GM12878 (cell line): ENCODE results near the gene TSPO2. TPM values are rescaled to one million over a fixed set of nuclear protein-coding genes. Genes with fewer than 3 reads are reported as not detected.

ENCODE experiments used
- ATAC-seq: fragments of 200-7000 bp; cut with Tn5 transposase; 3 replicates; pipeline ENCODE4 v1.9.1; 2020; ENCODE audit warnings: mild to moderate bottlenecking, moderate library complexity
- BruUV-seq: library from RNA; stranded (reverse); fragments of 400-500 nt; replicated peaks from 2 replicates; lab custom pipeline; 2021; lab: Mats Ljungman, UMichigan
- CTCF ChIA-PET: fragments of 300-600 bp; sonication (Branson Sonifier 250); formaldehyde crosslinking; extraction: SDS; loops from one replicate; lab custom pipeline; 2021; ENCODE audit warnings: inconsistent platforms; lab: Yijun Ruan, JAX
- POLR2A ChIA-PET: fragments of 350-600 bp; formaldehyde crosslinking; extraction: SDS; loops from one replicate; lab custom pipeline; 2021; ENCODE audit warnings: inconsistent platforms; lab: Charles Lee
- RAD21 ChIA-PET: fragments of 300-600 bp; sonication (Branson Sonifier 250); formaldehyde crosslinking; loops from one replicate; lab custom pipeline; 2023; ENCODE audit warnings: antibody characterized with exemption; ENCODE audit not compliant: unreplicated experiment; lab: Charles Lee
- SMC1A ChIA-PET: fragments of 300-600 bp; sonication (Branson Sonifier 250); formaldehyde crosslinking; loops from one replicate; lab custom pipeline; 2023; ENCODE audit not compliant: unreplicated experiment, uncharacterized antibody; lab: Charles Lee
- DNase-seq: peaks from one replicate; pipeline ENCODE4 v3.0.0-alpha.2; 2011; ENCODE audit warnings: low read depth, low spot score
- FAIRE-seq: peaks from 3 replicates; lab custom pipeline; 2011; peaks lifted over from hg19 to GRCh38; lab: Jason Lieb, UNC
- H2AFZ ChIP-seq: 2 replicates; pipeline ENCODE4 v1.6.0; 2011; ENCODE audit warnings: low read depth, low read length, control low read depth; ENCODE audit not compliant: control insufficient read depth
- H3K27ac ChIP-seq: 2 replicates; pipeline ENCODE4 v1.5.1; 2011; ENCODE audit warnings: control low read depth; ENCODE audit not compliant: control insufficient read depth, insufficient read depth
- H3K27me3 ChIP-seq, 2 experiments: replicated peaks in 1 of 2; 2 replicates each; pipeline versions ENCODE4 v1.6.0 to v1.6.1; 2011; ENCODE audit warnings: low read length in 1 of 2; ENCODE audit not compliant: control insufficient read depth in 2 of 2, insufficient read depth in 2 of 2
- H3K36me3 ChIP-seq, 2 experiments: 2 replicates each; pipeline ENCODE4 v1.5.1; 2011; ENCODE audit warnings: low read length in 1 of 2; ENCODE audit not compliant: control insufficient read depth in 2 of 2, insufficient read depth in 2 of 2
- H3K4me1 ChIP-seq: 2 replicates; pipeline ENCODE4 v1.6.1; 2011; ENCODE audit warnings: mild to moderate bottlenecking, low read length, moderate library complexity, mixed read lengths; ENCODE audit not compliant: control insufficient read depth, insufficient read depth
- H3K4me2 ChIP-seq: 2 replicates; pipeline ENCODE4 v1.6.0; 2011; ENCODE audit warnings: control low read depth; ENCODE audit not compliant: control insufficient read depth, insufficient read depth
- H3K4me3 ChIP-seq: fragments of 200-600 bp; sonication (generic); 2 replicates; pipeline ENCODE4 v1.5.1; 2016
- H3K79me2 ChIP-seq: 2 replicates; pipeline ENCODE4 v1.6.0; 2011; ENCODE audit warnings: low read length; ENCODE audit not compliant: control insufficient read depth, insufficient read depth
- H3K9ac ChIP-seq: 2 replicates; pipeline ENCODE4 v1.8.0; 2011; ENCODE audit warnings: low read length, control low read depth, mixed read lengths; ENCODE audit not compliant: control insufficient read depth, insufficient read depth
- H3K9me3 ChIP-seq: replicated peaks from 3 replicates; pipeline ENCODE4 v1.5.1; 2011; ENCODE audit warnings: mild to moderate bottlenecking, low read length; ENCODE audit not compliant: control insufficient read depth, insufficient read depth
- H4K20me1 ChIP-seq: 2 replicates; pipeline ENCODE4 v1.6.0; 2011; ENCODE audit not compliant: control insufficient read depth, insufficient read depth
- BCL11A ChIP-seq: IDR thresholded peaks from 2 replicates; pipeline ENCODE4 v1.6.1; 2011; ENCODE audit warnings: low read depth, low read length
- CBFB ChIP-seq: IDR thresholded peaks from 2 replicates; pipeline ENCODE4 v1.6.1; 2016; ENCODE audit warnings: antibody characterized with exemption, low read depth
- HDGF ChIP-seq: fragments of 450-650 bp; IDR thresholded peaks from 2 replicates; pipeline ENCODE4 v1.6.1; 2016; ENCODE audit warnings: antibody characterized with exemption
- MEF2A ChIP-seq: IDR thresholded peaks from 2 replicates; pipeline ENCODE4 v1.6.1; 2011; ENCODE audit warnings: low read depth, mild to moderate bottlenecking, low read length, moderate library complexity; ENCODE audit not compliant: insufficient read depth
- RB1 ChIP-seq: fragments of 450-650 bp; formaldehyde crosslinking; IDR thresholded peaks from 2 replicates; pipeline ENCODE4 v1.6.1; 2017; ENCODE audit warnings: mild to moderate bottlenecking, borderline replicate concordance
- RBBP5 ChIP-seq: fragments of 200-600 bp; sonication (generic); conservative IDR thresholded peaks from 2 replicates; pipeline ENCODE4 v1.6.1; 2016
- SMARCA5 ChIP-seq: fragments of 450-650 bp; IDR thresholded peaks from 2 replicates; pipeline ENCODE4 v1.6.1; 2017; ENCODE audit warnings: mild to moderate bottlenecking
- SPI1 ChIP-seq: IDR thresholded peaks from 2 replicates; pipeline ENCODE4 v1.6.1; 2011; ENCODE audit warnings: low read depth, mild to moderate bottlenecking, low read length, moderate library complexity, borderline replicate concordance; ENCODE audit not compliant: insufficient read depth
- STAT3 ChIP-seq: IDR thresholded peaks from 2 replicates; pipeline ENCODE4 v1.6.1; 2011; ENCODE audit warnings: low read depth, low read length, improper control_type of control experiment
- TAF1 ChIP-seq: IDR thresholded peaks from 2 replicates; pipeline ENCODE4 v1.6.1; 2011; ENCODE audit warnings: mild to moderate bottlenecking, low read depth, low read length, borderline replicate concordance
- TCF7 ChIP-seq: IDR thresholded peaks from 2 replicates; pipeline ENCODE4 v1.6.1; 2014; ENCODE audit warnings: antibody characterized with exemption, borderline replicate concordance
- WRNIP1 ChIP-seq: IDR thresholded peaks from 2 replicates; pipeline ENCODE4 v1.6.1; 2011; ENCODE audit warnings: low read depth, low read length, improper control_type of control experiment, borderline replicate concordance
- YBX1 ChIP-seq: fragments of 450-650 bp; IDR thresholded peaks from 2 replicates; pipeline ENCODE4 v1.6.1; 2016; ENCODE audit warnings: antibody characterized with exemption
- ZNF217 ChIP-seq: fragments of 450-650 bp; IDR thresholded peaks from 2 replicates; pipeline ENCODE4 v1.6.1; 2017; ENCODE audit warnings: antibody characterized with exemption, mild to moderate bottlenecking
- WGBS: methylation state at CpG from one replicate; pipeline ENCODE4 v1.1.6; 2016; ENCODE audit warnings: low lambda C conversion rate; ENCODE audit not compliant: insufficient replicate concordance, insufficient coverage; ENCODE audit errors: missing lambda C conversion rate; 5-methylcytosine and 5-hydroxymethylcytosine counted together
- in situ Hi-C: fragments of 300-500 bp; cut with MboI; formaldehyde crosslinking; loops from 9 replicates; pipeline ENCODE4 v1.14.3; 2018; ENCODE audit warnings: mixed read lengths
- intact Hi-C: fragments of 100-400 bp; cut with micrococcal nuclease; formaldehyde crosslinking; loops from one replicate; pipeline ENCODE4 v1.14.2; 2022; ENCODE audit not compliant: unreplicated experiment
- polyA plus RNA-seq, 11 experiments: library from polyadenylated mRNA; depleted of rRNA in 4 of 11; unstranded in 6 of 11; stranded (reverse) in 5 of 11; fragments of >200 nt; fragmentation: Nextera tagmentation in 4 of 11; fragmentation: Illumina TruSeq in 1 of 11; extraction: Ambion mirVana in 4 of 11; extraction: Trizol in 1 of 11; gene quantifications; 1 replicate in 1 of 11; 2 replicates in 10 of 11; pipeline versions ENCODE4 v1.2.1 to v1.2.3, GENCODE V29; 2011 to 2016; ENCODE audit warnings: inconsistent platforms in 2 of 11, missing spikeins in 2 of 11, low read depth in 1 of 11
- total RNA-seq, 4 experiments: library from RNA; depleted of rRNA in 3 of 4; stranded (reverse); fragments of >200 nt in 3 of 4; fragmentation: Illumina TruSeq in 1 of 4; extraction: Trizol in 1 of 4; gene quantifications; 2 replicates each; pipeline versions ENCODE4 v1.2.1 to v1.2.3, GENCODE V29; 2013 to 2021
- TF ChIP-seq, protein P1 (sequence below): IDR thresholded peaks from 2 replicates; pipeline ENCODE4 v1.6.1; 2011; ENCODE audit warnings: borderline replicate concordance, low read depth, mild to moderate bottlenecking, moderate library complexity, low read length; ENCODE audit not compliant: insufficient read depth, poor library complexity, severe bottlenecking
- TF ChIP-seq, protein P2 (sequence below): fragments of 450-650 bp; IDR thresholded peaks from 2 replicates; pipeline ENCODE4 v1.6.1; 2017; ENCODE audit warnings: mild to moderate bottlenecking, moderate library complexity

Gene TSPO2
- total and polyA plus RNA-seq, 10 of the 15 experiments (the other 5 are each of a cell fraction or from before 2014, with no cell fraction given): not detected

DNA sequence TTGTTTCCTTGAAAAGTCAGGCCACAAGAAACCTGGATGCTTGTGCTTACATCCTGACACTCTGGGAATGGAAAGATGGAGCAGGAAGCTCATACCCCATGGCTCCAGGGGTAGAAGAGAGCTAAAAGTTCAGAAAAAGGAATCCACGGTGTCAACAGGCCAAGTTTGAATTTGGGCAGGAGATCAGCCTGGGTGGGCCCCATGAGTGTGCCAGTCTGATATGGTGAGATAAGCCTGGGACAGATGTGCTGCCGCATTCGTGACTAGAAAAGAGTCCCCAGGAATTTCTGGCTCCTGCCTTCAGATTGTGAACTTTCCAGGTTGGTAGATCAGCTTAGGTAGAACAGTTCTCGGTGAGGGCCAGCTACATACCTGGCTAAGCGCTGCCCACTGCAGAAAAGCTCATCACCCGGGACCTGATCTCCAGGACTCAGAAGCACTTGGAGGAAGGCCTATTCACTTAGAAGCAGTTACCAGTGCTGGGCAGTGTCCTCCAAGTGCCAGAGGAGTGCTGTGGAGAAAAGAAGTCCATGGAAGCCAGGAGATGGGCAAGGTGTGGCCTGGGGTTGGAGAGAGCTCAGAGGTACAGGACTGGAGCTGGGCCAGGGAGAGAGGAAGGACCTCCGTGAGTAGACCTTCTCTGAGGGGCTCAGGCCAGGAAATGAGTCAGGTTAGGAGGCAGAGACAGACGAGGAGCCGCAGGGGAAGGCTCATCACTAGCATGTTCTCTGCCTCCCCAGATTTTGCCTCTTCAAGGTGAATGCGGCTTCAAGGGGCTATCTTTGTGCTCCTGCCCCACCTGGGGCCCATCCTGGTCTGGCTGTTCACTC is at the start of gene TSPO2 (continued):
- TF ChIP-seq TAF1 (no peak), SPI1 (no peak), RBBP5 (no peak), YBX1 (no peak), BCL11A (no peak), TCF7 (no peak)
- TF ChIP-seq, all 136 proteins: peak for 0

- no peak overlapping the region for H3K4me2 ChIP-seq
- H3K4me3 ChIP-seq: no peak overlapping the region
- ATAC-seq (no peak), DNase-seq (no peak), FAIRE-seq (no peak)
- ChIA-PET POLR2A (no interaction called here), CTCF (interaction anchor here (1.4 kb wide), 1 partner anchor 16 kb away, joined by 3 read pairs; no protein-coding TSS in a partner anchor), SMC1A (interaction anchor here (1.1 kb wide), 1 partner anchor 9 kb away, joined by 3 read pairs; no protein-coding TSS in a partner anchor), RAD21 (no interaction called here)
- no peak overlapping the region for H2AFZ ChIP-seq
- H4K20me1 ChIP-seq: no peaks in the 10 kb centered on the region
- in situ Hi-C loops (no loop called here), intact Hi-C loops (no loop called here)
- H3K79me2 ChIP-seq: no peaks in the 10 kb centered on the region
- H3K9ac ChIP-seq: no peak overlapping the region
- no TSS peak for BruUV-seq
- peaks cover 0 to 6% of the 10 kb centered on the region in 2 experiments; a peak in 3 of 4 replicates for H3K27me3 ChIP-seq
- no peaks in the 10 kb centered on the region for H3K9me3 ChIP-seq
- no peak overlapping the region for H3K27ac ChIP-seq
- H3K36me3 ChIP-seq: no peaks in the 10 kb centered on the region
- no peaks in the 10 kb centered on the region for H3K4me1 ChIP-seq
- WGBS: 0% methylated on average over 3 of the region's 3 CpGs
- TF ChIP-seq, protein P1, sequence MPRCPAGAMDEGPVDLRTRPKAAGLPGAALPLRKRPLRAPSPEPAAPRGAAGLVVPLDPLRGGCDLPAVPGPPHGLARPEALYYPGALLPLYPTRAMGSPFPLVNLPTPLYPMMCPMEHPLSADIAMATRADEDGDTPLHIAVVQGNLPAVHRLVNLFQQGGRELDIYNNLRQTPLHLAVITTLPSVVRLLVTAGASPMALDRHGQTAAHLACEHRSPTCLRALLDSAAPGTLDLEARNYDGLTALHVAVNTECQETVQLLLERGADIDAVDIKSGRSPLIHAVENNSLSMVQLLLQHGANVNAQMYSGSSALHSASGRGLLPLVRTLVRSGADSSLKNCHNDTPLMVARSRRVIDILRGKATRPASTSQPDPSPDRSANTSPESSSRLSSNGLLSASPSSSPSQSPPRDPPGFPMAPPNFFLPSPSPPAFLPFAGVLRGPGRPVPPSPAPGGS: no peak
- TF ChIP-seq YBX1 (no peak), RB1 (no peak), ZNF217 (no peak), MEF2A (no peak), SMARCA5 (no peak), WRNIP1 (no peak), CBFB (no peak), HDGF (no peak), STAT3 (no peak)
- TF ChIP-seq, protein P2, sequence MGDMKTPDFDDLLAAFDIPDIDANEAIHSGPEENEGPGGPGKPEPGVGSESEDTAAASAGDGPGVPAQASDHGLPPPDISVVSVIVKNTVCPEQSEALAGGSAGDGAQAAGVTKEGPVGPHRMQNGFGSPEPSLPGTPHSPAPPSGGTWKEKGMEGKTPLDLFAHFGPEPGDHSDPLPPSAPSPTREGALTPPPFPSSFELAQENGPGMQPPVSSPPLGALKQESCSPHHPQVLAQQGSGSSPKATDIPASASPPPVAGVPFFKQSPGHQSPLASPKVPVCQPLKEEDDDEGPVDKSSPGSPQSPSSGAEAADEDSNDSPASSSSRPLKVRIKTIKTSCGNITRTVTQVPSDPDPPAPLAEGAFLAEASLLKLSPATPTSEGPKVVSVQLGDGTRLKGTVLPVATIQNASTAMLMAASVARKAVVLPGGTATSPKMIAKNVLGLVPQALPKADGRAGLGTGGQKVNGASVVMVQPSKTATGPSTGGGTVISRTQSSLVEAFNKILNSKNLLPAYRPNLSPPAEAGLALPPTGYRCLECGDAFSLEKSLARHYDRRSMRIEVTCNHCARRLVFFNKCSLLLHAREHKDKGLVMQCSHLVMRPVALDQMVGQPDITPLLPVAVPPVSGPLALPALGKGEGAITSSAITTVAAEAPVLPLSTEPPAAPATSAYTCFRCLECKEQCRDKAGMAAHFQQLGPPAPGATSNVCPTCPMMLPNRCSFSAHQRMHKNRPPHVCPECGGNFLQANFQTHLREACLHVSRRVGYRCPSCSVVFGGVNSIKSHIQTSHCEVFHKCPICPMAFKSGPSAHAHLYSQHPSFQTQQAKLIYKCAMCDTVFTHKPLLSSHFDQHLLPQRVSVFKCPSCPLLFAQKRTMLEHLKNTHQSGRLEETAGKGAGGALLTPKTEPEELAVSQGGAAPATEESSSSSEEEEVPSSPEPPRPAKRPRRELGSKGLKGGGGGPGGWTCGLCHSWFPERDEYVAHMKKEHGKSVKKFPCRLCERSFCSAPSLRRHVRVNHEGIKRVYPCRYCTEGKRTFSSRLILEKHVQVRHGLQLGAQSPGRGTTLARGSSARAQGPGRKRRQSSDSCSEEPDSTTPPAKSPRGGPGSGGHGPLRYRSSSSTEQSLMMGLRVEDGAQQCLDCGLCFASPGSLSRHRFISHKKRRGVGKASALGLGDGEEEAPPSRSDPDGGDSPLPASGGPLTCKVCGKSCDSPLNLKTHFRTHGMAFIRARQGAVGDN: no peak
Observed at GRCh38 chr6:40992746-40993145, 49.5 kb upstream of the TSPO2 start.
